ENCODE measurements around the gene PLPP6.

Gene PLPP6

DNA sequence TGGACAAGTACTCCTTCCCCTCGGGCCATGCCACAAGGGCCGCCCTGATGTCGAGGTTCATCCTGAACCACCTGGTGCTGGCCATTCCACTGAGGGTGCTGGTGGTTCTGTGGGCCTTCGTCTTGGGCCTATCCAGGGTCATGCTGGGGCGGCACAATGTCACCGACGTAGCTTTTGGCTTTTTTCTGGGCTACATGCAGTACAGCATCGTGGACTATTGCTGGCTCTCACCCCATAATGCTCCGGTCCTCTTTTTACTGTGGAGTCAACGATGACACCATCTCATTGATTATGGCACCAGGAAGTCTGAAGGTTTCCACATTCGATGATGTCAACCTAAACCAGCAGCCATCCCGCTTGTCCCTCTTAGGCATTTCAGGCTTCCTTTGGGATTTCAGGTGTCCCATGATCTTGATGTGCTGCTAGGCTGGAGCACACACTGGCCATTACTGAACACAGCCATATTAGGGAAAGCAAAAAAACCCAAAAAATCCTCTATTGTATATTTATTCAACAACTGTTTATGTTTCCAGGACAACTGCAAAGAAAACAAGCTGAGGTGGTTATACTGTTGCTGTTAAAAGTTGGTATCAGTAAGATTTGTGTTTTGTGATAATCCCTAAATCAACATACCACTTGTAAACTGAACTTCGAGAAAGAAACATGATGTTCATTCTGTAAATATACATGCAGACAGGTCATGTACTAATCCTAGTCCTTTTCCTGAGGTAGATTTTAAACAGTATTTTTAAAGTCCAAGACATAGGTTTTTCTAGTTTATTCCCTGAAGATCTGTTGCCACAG lies 1.1 kb downstream of the PLPP6 start:
- DNase-seq: no peak

DNA sequence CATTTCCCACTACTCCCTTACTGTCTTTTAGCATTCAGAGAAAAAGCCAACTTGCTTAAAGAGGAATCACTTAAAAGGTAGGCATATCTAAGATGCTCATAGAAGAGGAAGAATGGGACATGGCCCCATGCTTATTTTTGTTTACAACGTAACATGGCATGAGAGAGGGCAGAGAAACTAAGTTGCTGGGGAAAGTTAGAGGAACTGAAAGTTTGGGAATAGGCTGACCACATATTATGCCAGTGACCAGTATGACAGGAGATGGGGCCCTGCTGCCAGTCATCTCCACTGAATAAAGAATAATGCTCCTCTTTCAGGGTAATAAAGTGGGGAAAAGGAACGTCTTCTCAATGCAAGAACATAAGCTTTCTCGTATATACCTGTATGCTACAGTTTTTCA lies 1.9 kb downstream of the PLPP6 start:
- no peak for DNase-seq

- no peak for DNase-seq
These were observed 3.3 kb downstream of the PLPP6 start for GRCh38 chr9:4665357-4665756.

GRCh38 chr9:4666042-4666699 lies 4.1 kb downstream of the PLPP6 start, which contains the start of gene SPATA6L:
Gene SPATA6L, minus strand, starts transcription at chr9:4666480. Its CDS starts 230 bp downstream, at chr9:4666250.
- peak; percentile 6 to 35 (median 32) for DNase-seq

GRCh38 chr9:4667681-4668080 lies 5.6 kb downstream of the PLPP6 start:
- DNase-seq: peak in 1 of 5 donors; percentile 12

DNA sequence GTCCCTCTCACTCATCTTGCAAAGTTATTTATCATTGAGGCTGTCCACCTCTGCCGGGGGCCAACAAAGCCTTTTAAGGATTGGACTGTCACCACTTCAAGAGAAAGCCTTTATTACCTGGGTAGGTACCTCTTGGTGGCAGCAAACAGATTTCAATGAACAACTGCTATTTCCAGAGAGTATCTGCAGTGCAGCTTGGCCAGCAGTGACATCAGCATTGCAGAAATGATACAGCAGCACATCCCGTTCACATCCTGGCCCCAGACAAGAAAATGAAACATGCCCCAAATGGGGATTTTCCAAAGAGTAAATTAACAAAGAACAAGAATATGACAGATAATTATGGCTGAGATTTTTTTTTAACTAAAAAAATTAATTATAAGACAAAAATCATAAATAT lies 6.5 kb downstream of the PLPP6 start:
- no peak for DNase-seq

DNA sequence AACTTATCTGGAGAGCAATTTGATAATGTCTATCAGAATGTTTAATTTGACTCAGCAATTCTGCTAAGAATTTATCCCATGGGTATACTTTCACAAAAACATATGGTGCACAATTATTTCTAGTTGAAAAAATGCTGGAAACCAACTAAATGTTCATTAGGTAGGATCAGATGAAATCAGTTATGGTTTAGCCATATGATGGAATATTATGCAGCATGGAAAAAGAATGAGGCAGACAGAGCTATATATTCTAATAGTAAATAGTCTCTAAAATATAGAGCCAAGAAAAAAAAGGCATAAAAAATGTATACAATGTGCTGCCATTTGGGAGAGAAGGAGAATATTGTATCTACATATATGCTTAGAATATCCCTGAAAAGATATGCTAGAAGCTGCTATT lies 7.8 kb downstream of the PLPP6 start:
- no peak for DNase-seq

GRCh38 chr9:4670591-4670990 lies 8.5 kb downstream of the PLPP6 start:
- no peak for DNase-seq

- DNase-seq: no peak
These were observed 9.6 kb downstream of the PLPP6 start for GRCh38 chr9:4671737-4672136.

GRCh38 chr9:4674783-4675182 lies 12.7 kb downstream of the PLPP6 start:
- DNase-seq: no peak

DNA sequence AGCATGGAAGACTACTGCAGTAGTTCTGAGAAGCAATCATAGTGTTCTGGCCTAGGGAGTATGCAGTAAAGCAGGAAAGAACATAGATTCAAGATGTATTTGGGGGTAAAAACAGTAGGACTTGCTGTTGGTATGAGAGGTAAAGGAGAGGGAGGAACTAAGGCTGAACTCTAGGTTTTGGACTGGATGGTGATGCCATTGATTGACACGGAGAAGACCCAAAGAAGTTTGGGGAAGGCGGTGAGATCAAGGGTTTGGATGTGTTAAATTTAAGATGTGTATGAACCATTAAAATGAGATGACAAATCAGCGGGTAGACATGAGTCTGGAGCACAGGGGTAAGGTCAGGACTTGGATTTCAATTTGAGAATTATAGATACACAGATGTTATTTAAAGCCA lies 15.3 kb downstream of the PLPP6 start:
- DNase-seq: no peak

DNA sequence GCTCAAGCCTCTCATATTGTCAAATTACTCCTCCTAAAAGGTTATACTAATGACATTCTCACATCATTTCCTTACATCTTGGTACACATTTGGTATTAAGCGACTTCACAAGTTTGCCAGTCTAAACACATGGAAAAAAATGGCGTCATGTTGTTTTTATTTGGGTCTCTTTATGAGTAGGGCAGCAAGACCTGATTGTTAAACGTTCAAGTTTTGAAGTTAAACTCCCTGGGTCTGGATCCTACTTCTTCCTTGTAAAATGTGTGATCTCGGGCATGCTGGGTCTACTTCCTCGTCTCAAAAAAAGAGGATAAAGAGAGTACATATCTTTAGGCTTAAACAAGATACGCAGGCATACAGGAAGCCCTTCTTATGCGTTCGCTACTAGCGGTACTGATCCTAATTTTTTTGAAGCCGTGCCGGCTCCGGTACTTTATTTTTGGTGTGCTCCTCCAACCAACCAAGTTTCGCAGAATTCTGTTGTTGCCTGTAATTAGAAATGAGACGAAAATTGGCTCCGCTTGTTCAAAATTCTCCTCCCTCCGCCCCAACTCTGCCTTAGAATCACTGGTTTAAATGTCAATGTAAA lies 16.7 kb downstream of the PLPP6 start:
- DNase-seq: peak in 3 of 5 donors; percentile 17 to 54 (median 25)

GRCh38 chr9:4679268-4680172 lies 17.4 kb downstream of the PLPP6 start, which contains the start of gene CDC37L1:
Gene CDC37L1, plus strand, starts transcription at chr9:4679569. Its CDS starts 199 bp downstream, at chr9:4679768.
- DNase-seq: peak; percentile 95 to 99 (median 98)

DNA sequence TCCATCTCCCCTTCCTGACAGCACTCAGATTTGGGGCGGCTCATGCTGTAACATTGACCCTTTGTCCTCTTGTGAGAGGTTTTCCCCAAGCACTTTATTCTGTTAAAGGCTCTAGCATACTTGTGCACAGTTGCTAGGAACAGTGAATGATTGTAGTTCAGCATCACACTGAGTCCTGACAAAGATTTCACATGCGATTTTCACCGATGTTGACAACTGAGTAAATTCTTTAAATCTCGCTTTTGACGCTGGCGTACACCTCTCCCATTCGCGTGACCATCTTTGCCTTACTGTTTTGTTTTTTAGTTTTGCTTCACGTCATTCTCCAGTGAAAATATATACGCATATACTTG lies 18.1 kb downstream of the PLPP6 start:
- no peak for DNase-seq

- DNase-seq: no peak
These were observed 18.7 kb downstream of the PLPP6 start for GRCh38 chr9:4680750-4681149.

DNA sequence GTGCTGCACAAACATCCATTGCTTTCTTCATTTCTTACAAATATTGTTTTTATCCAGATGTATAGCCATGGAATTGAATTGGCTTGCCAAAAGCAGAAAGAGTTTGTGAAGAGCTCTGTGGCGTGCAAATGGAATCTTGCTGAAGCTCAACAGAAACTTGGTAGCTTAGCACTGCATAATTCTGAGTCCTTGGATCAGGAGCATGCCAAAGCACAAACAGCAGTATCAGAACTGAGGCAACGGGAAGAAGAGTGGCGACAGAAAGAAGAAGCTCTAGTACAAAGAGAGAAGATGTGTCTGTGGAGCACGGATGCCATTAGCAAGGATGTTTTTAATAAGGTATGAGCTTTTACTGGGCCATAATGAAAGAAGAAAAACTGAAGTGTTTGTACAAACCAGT lies 22.7 kb downstream of the PLPP6 start:
- no peak for DNase-seq

GRCh38 chr9:4686112-4686511 lies 24.0 kb downstream of the PLPP6 start:
- no peak for DNase-seq

DNA sequence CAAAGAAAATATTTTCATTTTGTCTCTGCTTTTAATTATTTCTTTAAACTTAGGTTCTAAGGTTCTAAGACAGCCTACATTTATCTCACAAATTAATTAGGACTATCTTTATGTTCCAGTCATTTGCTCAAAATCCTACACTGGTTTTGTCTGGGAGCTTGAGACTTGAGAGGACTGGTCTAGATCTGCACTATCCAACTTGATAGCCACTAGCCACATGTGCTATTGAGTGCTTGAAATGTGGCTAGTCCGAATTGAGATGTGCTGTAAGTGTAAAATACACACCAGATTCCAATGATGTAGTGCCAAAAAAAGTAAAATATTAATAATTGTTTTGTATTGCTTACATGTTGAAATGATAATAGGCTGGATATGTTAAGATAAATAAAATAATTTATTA lies 24.5 kb downstream of the PLPP6 start:
- DNase-seq: no peak

DNA sequence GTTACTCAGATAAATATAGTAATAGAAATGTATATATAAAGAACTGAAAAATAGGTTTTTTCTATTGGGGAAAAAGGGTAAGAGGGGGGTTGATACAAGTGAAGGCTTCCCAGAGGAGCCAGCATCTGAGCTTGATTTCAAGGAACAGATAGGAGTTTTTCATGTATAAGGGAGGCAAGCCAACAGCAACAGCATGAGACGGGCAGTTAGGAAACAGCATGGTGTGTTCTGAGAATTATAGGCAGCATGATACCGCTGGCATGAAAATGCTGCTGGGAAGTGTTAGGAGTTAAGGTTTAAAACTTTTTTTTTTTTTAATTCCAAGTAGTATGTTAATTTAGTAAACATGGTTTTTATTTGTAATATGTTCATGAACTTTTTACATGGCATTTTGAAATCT lies 26.9 kb downstream of the PLPP6 start:
- DNase-seq: no peak

GRCh38 chr9:4689687-4690104 lies 27.6 kb downstream of the PLPP6 start:
- DNase-seq: peak in 1 of 5 donors; percentile 22

DNA sequence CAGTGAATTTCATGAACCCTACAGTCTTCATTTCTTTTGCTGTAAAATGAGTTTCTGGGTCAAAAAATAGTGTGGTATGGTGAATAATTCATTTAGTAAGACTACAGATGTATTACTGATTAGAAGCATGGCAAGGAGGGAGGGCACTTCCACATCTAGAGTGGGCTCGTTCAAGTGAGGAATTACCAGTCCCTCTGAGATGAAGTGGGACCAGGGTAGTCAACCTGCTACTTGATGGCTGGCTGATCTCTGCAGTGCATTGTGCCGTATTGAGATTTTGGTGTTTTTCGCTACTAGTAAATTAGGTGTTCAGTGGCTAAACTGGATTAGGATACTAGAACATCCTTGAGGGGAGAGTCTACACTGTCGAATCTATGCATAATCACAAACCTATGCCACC lies 28.1 kb downstream of the PLPP6 start:
- no peak for DNase-seq

DNA sequence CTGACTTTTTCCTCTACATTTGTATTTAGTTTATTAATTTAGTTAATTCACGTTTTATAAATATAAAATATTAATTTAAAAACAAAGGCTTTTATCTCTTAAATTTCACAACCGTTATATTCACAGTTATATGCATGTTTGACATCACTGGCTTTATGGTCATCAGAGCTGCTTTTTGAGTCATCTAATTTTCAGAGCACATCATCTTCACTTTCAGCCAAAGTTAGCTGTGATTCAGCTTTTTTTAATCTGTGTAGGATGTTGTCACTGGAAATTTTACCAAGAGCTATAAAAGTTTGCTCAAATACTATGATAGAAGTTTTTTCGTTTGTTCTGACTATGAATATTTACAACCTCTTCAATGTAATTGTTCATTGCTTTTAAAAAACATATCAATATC lies 29.7 kb downstream of the PLPP6 start:
- DNase-seq: no peak

- no peak for DNase-seq
These were observed 38.0 kb downstream of the PLPP6 start for GRCh38 chr9:4700091-4700490.

All from T-helper 1 cell (primary cell).